ENCODE results near the gene DNAH14. TPM values are rescaled to one million over a fixed set of nuclear protein-coding genes. Genes with fewer than 3 reads are reported as not detected.
"Not testable (repeated sequence)": the region's sequence is repeated elsewhere in the genome, so short reads cannot be mapped to it uniquely, and the experiment has no call there.

DNAH14 gene
- total RNA-seq, 1 donor, result 31.8 TPM

DNA sequence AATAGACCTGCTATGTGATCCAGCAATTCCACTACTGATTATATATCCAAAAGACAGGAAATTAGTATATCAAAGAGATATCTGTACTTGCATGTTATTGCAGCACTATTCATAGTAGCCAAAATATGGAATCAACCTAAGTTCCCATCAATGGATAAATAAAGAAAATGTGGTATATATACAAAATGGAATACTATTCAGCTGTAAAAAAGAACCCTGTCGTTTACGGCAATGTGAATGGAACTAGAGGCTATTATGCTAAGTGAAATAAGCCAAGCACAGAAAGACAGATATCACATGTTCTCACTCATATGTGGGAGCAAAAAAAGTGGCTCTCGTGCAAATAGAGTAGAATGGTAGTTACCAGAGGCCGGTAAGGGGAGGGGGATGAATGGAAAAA, 9.2 kb downstream of the DNAH14 start:
- no peak overlapping the region for H2AFZ ChIP-seq (ENCODE audit: low read length)
- H3K4me1 ChIP-seq (ENCODE audit: insufficient read depth, low read length), result no peaks in the 10 kb centered on the region
- TF ChIP-seq, protein P1, sequence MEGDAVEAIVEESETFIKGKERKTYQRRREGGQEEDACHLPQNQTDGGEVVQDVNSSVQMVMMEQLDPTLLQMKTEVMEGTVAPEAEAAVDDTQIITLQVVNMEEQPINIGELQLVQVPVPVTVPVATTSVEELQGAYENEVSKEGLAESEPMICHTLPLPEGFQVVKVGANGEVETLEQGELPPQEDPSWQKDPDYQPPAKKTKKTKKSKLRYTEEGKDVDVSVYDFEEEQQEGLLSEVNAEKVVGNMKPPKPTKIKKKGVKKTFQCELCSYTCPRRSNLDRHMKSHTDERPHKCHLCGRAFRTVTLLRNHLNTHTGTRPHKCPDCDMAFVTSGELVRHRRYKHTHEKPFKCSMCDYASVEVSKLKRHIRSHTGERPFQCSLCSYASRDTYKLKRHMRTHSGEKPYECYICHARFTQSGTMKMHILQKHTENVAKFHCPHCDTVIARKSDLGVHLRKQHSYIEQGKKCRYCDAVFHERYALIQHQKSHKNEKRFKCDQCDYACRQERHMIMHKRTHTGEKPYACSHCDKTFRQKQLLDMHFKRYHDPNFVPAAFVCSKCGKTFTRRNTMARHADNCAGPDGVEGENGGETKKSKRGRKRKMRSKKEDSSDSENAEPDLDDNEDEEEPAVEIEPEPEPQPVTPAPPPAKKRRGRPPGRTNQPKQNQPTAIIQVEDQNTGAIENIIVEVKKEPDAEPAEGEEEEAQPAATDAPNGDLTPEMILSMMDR (IDR thresholded peaks at IDR 0.05; ENCODE audit: extremely low read depth, low read depth, low read length), result no peak
- no peaks in the 10 kb centered on the region for H3K9me3 ChIP-seq (ENCODE audit: low read depth, low read length)
- H3K27ac ChIP-seq (ENCODE audit: low read depth, low read length), result no peak overlapping the region
- no peak for DNase-seq (ENCODE audit: insufficient read length, low spot score, missing footprints)
- no peaks in the 10 kb centered on the region for H4K20me1 ChIP-seq (ENCODE audit: insufficient read depth, low read length)
- no peaks in the 10 kb centered on the region for H3K36me3 ChIP-seq (ENCODE audit: insufficient read depth, low read length)
- H3K4me3 ChIP-seq (ENCODE audit: insufficient read depth, low read length), result no peak overlapping the region
- no peaks in the 10 kb centered on the region for H3K27me3 ChIP-seq (ENCODE audit: insufficient read depth, low read length)
- no peaks in the 10 kb centered on the region for H3K79me2 ChIP-seq (ENCODE audit: insufficient read depth, low read length)
- no peak overlapping the region for H3K4me2 ChIP-seq (ENCODE audit: insufficient read depth, low read length)

DNA sequence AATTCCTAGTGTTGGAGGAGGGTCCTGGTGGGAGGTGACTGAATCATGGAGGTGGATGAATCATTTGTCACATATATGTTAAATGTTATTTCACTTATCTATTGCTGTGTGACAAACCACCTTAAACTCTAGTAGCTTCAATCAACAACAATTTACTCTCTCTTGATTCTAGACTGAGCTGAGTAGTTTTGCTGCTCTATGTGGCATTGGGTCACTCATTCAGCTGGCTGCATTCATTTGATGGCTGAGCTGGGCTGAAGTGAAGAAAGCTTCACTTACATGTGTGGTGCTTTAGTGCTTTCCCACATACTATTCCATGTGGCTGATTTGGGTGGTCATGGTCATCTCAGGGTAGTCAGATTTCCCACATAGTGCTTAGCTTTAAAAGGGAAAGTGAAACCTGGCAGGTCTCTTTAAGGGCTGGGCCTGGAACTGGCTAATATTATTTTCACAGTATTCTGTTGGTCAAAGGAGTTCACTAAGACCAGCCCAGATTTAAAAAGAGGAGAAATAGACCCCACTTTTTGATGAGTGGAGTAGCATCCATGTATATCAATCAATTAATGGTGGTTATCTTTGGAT, 10.5 kb downstream of the DNAH14 start:
- Histone ChIP-seq H3K27ac (ENCODE audit: low read depth, low read length) (no peak overlapping the region), H3K27me3 (ENCODE audit: insufficient read depth, low read length) (no peaks in the 10 kb centered on the region), H3K4me1 (ENCODE audit: insufficient read depth, low read length) (no peaks in the 10 kb centered on the region), H2AFZ (ENCODE audit: low read length) (no peak overlapping the region), H3K36me3 (ENCODE audit: insufficient read depth, low read length) (no peaks in the 10 kb centered on the region), H3K9me3 (ENCODE audit: low read depth, low read length) (no peaks in the 10 kb centered on the region), H4K20me1 (ENCODE audit: insufficient read depth, low read length) (no peaks in the 10 kb centered on the region), H3K4me2 (ENCODE audit: insufficient read depth, low read length) (no peak overlapping the region), H3K79me2 (ENCODE audit: insufficient read depth, low read length) (no peaks in the 10 kb centered on the region), H3K4me3 (ENCODE audit: insufficient read depth, low read length) (no peak overlapping the region)
- no peak for DNase-seq (ENCODE audit: insufficient read length, low spot score, missing footprints)
- TF ChIP-seq, protein P1 (IDR thresholded peaks at IDR 0.05; ENCODE audit: extremely low read depth, low read depth, low read length), result no peak

DNA sequence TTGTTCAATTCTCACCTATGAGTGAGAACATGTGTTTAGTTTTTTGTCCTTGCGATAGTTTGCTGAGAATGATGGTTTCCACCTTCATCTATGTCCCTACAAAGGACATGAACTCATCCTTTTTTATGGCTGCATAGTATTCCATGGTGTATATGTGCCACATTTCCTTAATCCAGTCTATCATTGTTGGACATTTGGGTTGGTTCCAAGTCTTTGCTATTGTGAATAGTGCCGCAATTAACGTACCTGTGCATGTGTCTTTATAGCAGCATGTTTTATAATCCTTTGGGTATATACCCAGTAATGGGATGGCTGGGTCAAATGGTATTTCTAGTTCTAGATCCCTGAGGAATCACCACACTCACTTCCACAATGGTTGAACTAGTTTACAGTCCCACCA, 11.3 kb downstream of the DNAH14 start:
- not testable (repeated sequence) for H3K4me3 ChIP-seq (ENCODE audit: insufficient read depth, low read length); H3K36me3 ChIP-seq (ENCODE audit: insufficient read depth, low read length); H3K27me3 ChIP-seq (ENCODE audit: insufficient read depth, low read length); H3K4me1 ChIP-seq (ENCODE audit: insufficient read depth, low read length); H3K4me2 ChIP-seq (ENCODE audit: insufficient read depth, low read length); H3K9me3 ChIP-seq (ENCODE audit: low read depth, low read length); H3K27ac ChIP-seq (ENCODE audit: low read depth, low read length); H2AFZ ChIP-seq (ENCODE audit: low read length); H3K79me2 ChIP-seq (ENCODE audit: insufficient read depth, low read length); H4K20me1 ChIP-seq (ENCODE audit: insufficient read depth, low read length); DNase-seq (ENCODE audit: insufficient read length, low spot score, missing footprints)

DNA sequence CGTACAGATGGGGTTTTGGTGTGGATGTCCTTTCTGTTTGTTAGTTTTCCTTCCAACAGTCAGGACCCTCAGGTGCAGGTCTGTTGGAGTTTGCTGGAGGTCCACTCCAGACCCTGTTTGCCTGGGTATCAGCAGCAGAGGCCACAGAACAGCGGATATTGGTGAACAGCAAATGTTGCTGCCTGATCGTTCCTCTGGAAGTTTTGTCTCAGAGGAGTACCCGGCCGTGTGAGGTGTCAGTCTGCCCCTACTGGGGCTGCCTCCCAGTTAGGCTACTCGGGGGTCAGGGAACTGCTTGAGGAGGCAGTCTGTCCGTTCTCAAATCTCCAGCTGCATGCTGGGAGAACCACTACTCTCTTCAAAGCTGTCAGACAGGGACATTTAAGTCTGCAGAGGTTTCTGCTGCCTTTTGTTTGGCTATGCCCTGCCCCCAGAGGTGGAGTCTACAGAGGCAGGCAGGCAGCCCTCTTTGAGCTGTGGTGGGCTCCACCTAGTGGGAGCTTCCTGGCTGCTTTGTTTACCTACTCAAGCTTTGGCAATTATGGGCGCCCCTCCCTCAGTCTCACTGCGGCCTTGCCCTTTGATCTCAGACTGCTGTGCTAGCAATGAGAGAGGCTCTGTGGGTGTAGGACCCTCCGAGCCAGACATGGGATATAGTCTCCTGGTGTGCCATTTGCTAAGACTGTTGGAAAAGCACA, 16.3 kb downstream of the DNAH14 start:
- not testable (repeated sequence) for H3K9me3 ChIP-seq (ENCODE audit: low read depth, low read length); H3K79me2 ChIP-seq (ENCODE audit: insufficient read depth, low read length); H4K20me1 ChIP-seq (ENCODE audit: insufficient read depth, low read length); H3K27ac ChIP-seq (ENCODE audit: low read depth, low read length); H2AFZ ChIP-seq (ENCODE audit: low read length); H3K4me2 ChIP-seq (ENCODE audit: insufficient read depth, low read length); H3K4me3 ChIP-seq (ENCODE audit: insufficient read depth, low read length); DNase-seq (ENCODE audit: insufficient read length, low spot score, missing footprints); H3K4me1 ChIP-seq (ENCODE audit: insufficient read depth, low read length); H3K27me3 ChIP-seq (ENCODE audit: insufficient read depth, low read length); H3K36me3 ChIP-seq (ENCODE audit: insufficient read depth, low read length)

DNA sequence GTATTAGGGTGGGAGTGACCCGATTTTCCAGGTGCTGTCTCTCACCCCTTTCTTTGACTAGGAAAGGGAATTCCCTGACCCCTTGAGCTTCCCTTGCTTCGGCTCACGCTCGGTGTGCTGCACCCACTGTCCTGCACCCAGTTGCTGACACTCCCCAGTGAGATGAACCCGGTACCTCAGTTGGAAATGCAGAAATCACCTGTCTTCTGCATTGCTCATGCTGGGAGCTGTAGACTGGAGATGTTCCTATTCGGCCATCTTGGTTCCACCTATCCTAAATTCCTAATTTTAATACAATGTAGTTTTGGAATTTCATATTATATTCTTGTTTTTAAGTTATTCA, 16.8 kb downstream of the DNAH14 start:
- not testable (repeated sequence) for H3K27ac ChIP-seq (ENCODE audit: low read depth, low read length); H4K20me1 ChIP-seq (ENCODE audit: insufficient read depth, low read length); H3K36me3 ChIP-seq (ENCODE audit: insufficient read depth, low read length); H3K4me2 ChIP-seq (ENCODE audit: insufficient read depth, low read length); H3K79me2 ChIP-seq (ENCODE audit: insufficient read depth, low read length); H3K4me3 ChIP-seq (ENCODE audit: insufficient read depth, low read length); H2AFZ ChIP-seq (ENCODE audit: low read length); H3K4me1 ChIP-seq (ENCODE audit: insufficient read depth, low read length); DNase-seq (ENCODE audit: insufficient read length, low spot score, missing footprints); H3K9me3 ChIP-seq (ENCODE audit: low read depth, low read length); H3K27me3 ChIP-seq (ENCODE audit: insufficient read depth, low read length)

Measured in osteoblast (primary cell).